HG03439 (cell line): ENCODE results near the gene TMEM108.

Source experiments
- ATAC-seq: cut with Tn5 transposase; IDR thresholded peaks from one replicate; pipeline ENCODE4 v1.9.1; 2021; ENCODE audit warnings: mild to moderate bottlenecking, moderate library complexity; ENCODE audit not compliant: unreplicated experiment

TMEM108 gene

DNA sequence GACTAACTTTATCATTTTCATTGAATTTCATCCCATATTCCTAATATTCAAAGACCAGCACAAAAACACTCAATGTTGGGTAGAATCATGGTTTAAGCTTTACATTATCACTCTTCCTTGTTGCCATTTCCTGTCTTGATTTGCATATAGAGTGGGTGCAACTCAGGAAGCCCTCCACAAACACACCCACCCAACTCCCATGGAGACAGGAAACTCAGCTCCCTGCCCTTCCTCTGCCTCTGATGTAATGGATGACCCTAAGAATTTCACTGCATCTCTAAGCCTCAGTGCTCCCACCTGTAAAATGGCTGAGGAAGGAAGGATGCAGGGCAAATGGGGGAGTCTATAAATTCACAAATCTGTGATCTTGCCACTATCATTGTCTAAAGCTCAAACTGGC lies 263.5 kb downstream of the TMEM108 start:
- ATAC-seq = no peak

GRCh38 chr3:133303430-133303829 lies 265.2 kb downstream of the TMEM108 start:
- ATAC-seq = no peak

- no peak for ATAC-seq
These were observed 279.7 kb downstream of the TMEM108 start for GRCh38 chr3:133317866-133318265.

DNA sequence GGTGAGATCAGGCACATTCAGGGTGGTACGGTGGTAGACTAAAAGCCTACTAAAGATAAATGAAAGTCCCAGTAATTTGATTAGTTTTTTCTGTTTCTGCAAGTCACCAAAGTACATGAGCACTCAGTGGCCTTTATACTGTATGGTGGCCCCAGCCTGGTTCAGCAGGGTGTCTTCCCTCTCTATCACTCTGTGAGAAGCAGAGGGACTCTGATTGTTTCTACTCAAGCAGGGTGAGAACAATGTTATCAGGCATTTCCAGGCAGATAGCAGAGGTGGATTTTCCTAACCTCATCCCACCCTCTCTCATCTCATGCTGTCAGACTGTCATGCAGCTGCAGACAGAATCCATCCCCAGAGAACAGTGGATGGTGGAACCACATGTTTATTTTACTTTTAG lies 290.2 kb downstream of the TMEM108 start:
- no peak for ATAC-seq

GRCh38 chr3:133329626-133330025 lies 291.4 kb downstream of the TMEM108 start:
- ATAC-seq = no peak

GRCh38 chr3:133330065-133330464 lies 291.9 kb downstream of the TMEM108 start:
- ATAC-seq = no peak

GRCh38 chr3:133330522-133330921 lies 292.3 kb downstream of the TMEM108 start:
- ATAC-seq = no peak

- ATAC-seq = no peak
These were observed 316.5 kb downstream of the TMEM108 start for GRCh38 chr3:133354721-133355120.

GRCh38 chr3:133360476-133360875 lies 322.3 kb downstream of the TMEM108 start:
- ATAC-seq = no peak

DNA sequence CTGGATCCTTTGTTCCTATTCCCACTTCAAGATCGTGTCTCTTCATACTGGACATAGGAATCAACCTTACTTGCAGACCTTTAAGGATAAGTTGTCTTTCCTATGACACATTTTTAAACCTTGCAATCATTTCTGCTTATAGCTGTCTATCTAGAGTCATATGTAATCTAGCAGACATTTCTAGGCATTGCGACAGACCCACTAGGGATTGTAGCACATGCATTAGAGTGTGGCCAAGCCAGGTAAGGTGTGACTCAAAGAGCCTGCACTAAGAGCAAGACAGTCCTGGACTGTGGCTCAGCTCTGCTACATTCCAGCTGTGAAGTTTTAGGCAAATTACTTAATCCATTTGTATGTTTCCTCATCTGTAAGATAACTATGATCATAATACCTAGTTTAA lies 322.8 kb downstream of the TMEM108 start:
- no peak for ATAC-seq

- ATAC-seq = no peak
These were observed 323.2 kb downstream of the TMEM108 start for GRCh38 chr3:133361435-133361834.

- no peak for ATAC-seq
These were observed 324.3 kb downstream of the TMEM108 start for GRCh38 chr3:133362539-133362938.

- no peak for ATAC-seq
These were observed 326.5 kb downstream of the TMEM108 start for GRCh38 chr3:133364704-133365103.

- no peak for ATAC-seq
These were observed 328.7 kb downstream of the TMEM108 start for GRCh38 chr3:133366921-133367320.

DNA sequence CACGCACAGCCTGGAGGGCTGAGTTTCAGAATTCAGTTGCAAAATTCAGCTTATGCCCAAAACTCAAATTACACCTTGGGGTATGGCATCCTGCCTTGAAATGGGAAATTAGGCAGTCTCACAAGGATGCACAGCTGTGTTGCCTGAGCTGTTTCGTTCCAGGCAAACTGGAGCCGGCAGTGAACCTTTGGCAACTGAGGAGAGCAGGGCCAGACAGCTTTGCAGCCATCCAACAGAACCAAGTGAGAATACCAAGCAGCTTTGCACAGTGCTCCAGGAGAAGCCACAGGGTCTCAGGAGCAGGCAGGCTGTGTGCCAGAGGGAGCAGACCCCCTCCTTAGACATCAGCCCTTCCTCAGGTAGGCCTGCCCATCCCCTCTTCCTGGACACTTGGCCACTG lies 329.2 kb downstream of the TMEM108 start:
- ATAC-seq = no peak

- no peak for ATAC-seq
These were observed 329.8 kb downstream of the TMEM108 start for GRCh38 chr3:133367956-133368355.

GRCh38 chr3:133368371-133369067 lies 330.3 kb downstream of the TMEM108 start:
- ATAC-seq = no peak

DNA sequence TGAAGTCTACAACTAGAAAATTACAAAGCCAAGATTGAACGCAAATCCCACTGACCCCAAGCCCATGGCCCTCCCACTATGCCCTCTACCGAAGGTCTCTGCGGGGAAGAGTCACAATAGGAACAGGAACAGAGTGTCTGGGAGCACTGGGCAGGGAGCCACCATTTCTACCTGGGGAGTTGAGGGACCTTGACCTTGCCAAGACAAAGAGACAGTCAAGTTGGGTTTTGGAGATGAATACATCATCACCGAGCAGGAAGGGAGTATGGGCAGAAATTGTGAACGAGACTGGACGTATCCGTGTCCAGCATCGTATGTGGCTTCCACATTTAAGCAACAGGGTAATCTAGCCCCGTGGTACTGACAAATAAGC lies 330.9 kb downstream of the TMEM108 start:
- ATAC-seq = no peak

- ATAC-seq = no peak
These were observed 333.0 kb downstream of the TMEM108 start for GRCh38 chr3:133371181-133371580.

DNA sequence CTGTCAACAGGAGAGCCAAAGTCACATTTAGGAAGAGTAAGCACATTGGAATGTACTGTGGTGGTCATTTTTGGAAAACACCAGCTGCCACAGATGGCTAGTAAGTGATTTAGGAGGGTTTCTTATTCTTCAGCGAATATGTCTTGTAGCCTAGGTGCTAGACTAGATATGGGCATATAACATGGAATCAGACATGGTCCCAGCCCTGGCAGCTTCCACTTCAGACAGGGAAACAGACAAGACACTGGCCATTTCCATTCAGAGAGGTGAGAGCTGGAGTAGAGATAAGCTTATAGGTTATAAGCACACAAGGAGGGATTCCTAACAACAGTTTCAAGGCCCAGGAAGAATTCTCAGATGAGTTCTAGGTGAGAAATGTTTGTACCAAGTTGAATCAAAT lies 333.5 kb downstream of the TMEM108 start:
- no peak for ATAC-seq

GRCh38 chr3:133374708-133375402 lies 336.7 kb downstream of the TMEM108 start:
- no peak for ATAC-seq

DNA sequence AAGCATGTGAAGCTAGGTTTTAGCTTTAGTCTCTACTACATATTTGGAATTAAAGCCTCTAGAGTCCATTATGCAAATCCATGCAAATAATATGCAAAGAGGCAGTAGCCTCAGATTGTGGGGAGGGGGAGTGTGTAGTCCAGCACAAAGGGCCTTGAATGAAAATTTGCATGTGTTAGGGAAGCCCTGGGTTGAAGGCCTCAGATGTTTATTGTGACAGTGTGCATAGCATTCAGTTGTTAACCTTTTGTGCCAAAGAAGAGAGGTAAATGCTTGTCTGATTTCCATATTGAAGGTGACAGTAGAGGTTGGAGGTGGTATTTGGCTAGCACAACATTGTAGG lies 337.2 kb downstream of the TMEM108 start:
- no peak for ATAC-seq

- no peak for ATAC-seq
These were observed 338.6 kb downstream of the TMEM108 start for GRCh38 chr3:133376810-133377209.
